ENCODE results near the gene LAT.
"Not testable (repeated sequence)": the region's sequence is repeated elsewhere in the genome, so short reads cannot be mapped to it uniquely, and the experiment has no call there.

GRCh38 chr16:28969696-28970095 is 15.2 kb upstream of the LAT start:
- TF ChIP-seq CTCF (conservative IDR thresholded peaks at IDR 0.05); ZFX (IDR thresholded peaks at IDR 0.05): not testable (repeated sequence)
